ENCODE data around the gene NCKAP1.
"Not testable (repeated sequence)": the region's sequence is repeated elsewhere in the genome, so short reads cannot be mapped to it uniquely, and the experiment has no call there.

Gene NCKAP1

GRCh38 chr2:183038341-183039300, at the start of gene NCKAP1:
TSS of gene NCKAP1 (minus strand) at chr2:183038457. CDS start at chr2:183038099, 358 bp downstream.
- DNase-seq, result peak; percentile 81

GRCh38 chr2:183081911-183082310, 43.7 kb upstream of the NCKAP1 start:
- no peak for DNase-seq

- no peak for DNase-seq
These were observed 41.0 kb upstream of the NCKAP1 start for GRCh38 chr2:183079139-183079775.

- DNase-seq, result peak; percentile 67 to 87
These were observed 40.3 kb upstream of the NCKAP1 start, which contains the start of gene DUSP19 for GRCh38 chr2:183078464-183079138. TSS of gene DUSP19 (plus strand) at chr2:183078747. CDS start at chr2:183078934, 187 bp downstream.

- DNase-seq, result no peak
These were observed 39.9 kb upstream of the NCKAP1 start for GRCh38 chr2:183078163-183078463.

GRCh38 chr2:183072177-183072576, 33.9 kb upstream of the NCKAP1 start:
- DNase-seq, result no peak

GRCh38 chr2:183070942-183071844, 32.9 kb upstream of the NCKAP1 start:
- DNase-seq, result no peak

GRCh38 chr2:183069174-183069573, 30.9 kb upstream of the NCKAP1 start:
- DNase-seq, result no peak

GRCh38 chr2:183068561-183068960, 30.3 kb upstream of the NCKAP1 start:
- DNase-seq, result no peak

- DNase-seq, result no peak
These were observed 24.8 kb upstream of the NCKAP1 start for GRCh38 chr2:183063083-183063482.

GRCh38 chr2:183060571-183061231, 22.4 kb upstream of the NCKAP1 start:
- no peak for DNase-seq

GRCh38 chr2:183059561-183059960, 21.3 kb upstream of the NCKAP1 start:
- no peak for DNase-seq

- no peak for DNase-seq
These were observed 19.2 kb upstream of the NCKAP1 start for GRCh38 chr2:183057333-183057985.

GRCh38 chr2:183049420-183049819, 11.2 kb upstream of the NCKAP1 start:
- no peak for DNase-seq

GRCh38 chr2:183047486-183048125, 9.3 kb upstream of the NCKAP1 start:
- not testable (repeated sequence) for DNase-seq

GRCh38 chr2:183043580-183043979, 5.3 kb upstream of the NCKAP1 start:
- DNase-seq, result not testable (repeated sequence)

GRCh38 chr2:183040604-183041003, 2.3 kb upstream of the NCKAP1 start:
- DNase-seq, result no peak

GRCh38 chr2:183037553-183038340, 510 bp downstream of the NCKAP1 start:
- DNase-seq, result peak in 1 of 2 donors; percentile 33

- no peak for DNase-seq
These were observed 1.1 kb downstream of the NCKAP1 start for GRCh38 chr2:183037074-183037552.

All from activated CD4-positive, alpha-beta T cell treated with anti-CD3 and anti-CD28 coated beads for 4 hours (primary cell).